B cell (primary cell): Measurements from ENCODE around the gene GRB10. TPM values are rescaled to one million over a fixed set of nuclear protein-coding genes. Genes with fewer than 3 reads are reported as not detected.

ENCODE experiments used
- ATAC-seq: fragments of 200-7000 bp; cut with Tn5 transposase; one replicate; pipeline ENCODE4 v1.10.0; 2021; ENCODE audit warnings: low read depth, mild to moderate bottlenecking, moderate number of reproducible peaks, moderate library complexity
- CTCF ChIA-PET: fragments of 350-600 bp; sonication (Branson Sonifier 250); formaldehyde crosslinking; loops from one replicate; lab custom pipeline; 2021; ENCODE audit warnings: antibody characterized with exemption, inconsistent platforms; lab: Charles Lee
- POLR2A ChIA-PET: fragments of 350-600 bp; sonication (Branson Sonifier 250); formaldehyde crosslinking; loops from one replicate; lab custom pipeline; 2021; ENCODE audit warnings: antibody characterized with exemption; lab: Charles Lee
- DNase-seq: peaks from one replicate; pipeline ENCODE4 v3.0.0; 2013
- H2AFZ ChIP-seq: 2 replicates; pipeline ENCODE4 v1.6.1; 2012; ENCODE audit warnings: mild to moderate bottlenecking, low read depth, low read length; ENCODE audit not compliant: insufficient read depth, poor library complexity, severe bottlenecking
- H3K27ac ChIP-seq, 2 donors: 1 replicate in 1 of 2; 2 replicates in 1 of 2; pipeline ENCODE4 v1.5.1; 2012 to 2013; ENCODE audit warnings: low read length in 2 of 2, mild to moderate bottlenecking in 2 of 2, moderate library complexity in 1 of 2
- H3K27me3 ChIP-seq, 4 experiments: fragments of 200-600 bp in 1 of 4; sonication (generic) in 1 of 4; replicated peaks in 1 of 4; 1 replicate in 2 of 4; 2 replicates in 2 of 4; pipeline versions ENCODE4 v1.6.1 to v1.7.0; 2013 to 2016; ENCODE audit warnings: low read length in 3 of 4, mild to moderate bottlenecking in 2 of 4, mixed read lengths in 1 of 4, moderate library complexity in 1 of 4; ENCODE audit not compliant: insufficient read depth in 4 of 4, control insufficient read depth in 3 of 4; ENCODE audit errors: control extremely low read depth in 1 of 4
- H3K36me3 ChIP-seq, 2 experiments: replicated peaks in 1 of 2; 1 replicate in 1 of 2; 2 replicates in 1 of 2; pipeline versions ENCODE4 v1.6.1 to v1.7.1; 2013; ENCODE audit warnings: low read length in 1 of 2; ENCODE audit not compliant: insufficient read depth in 2 of 2, control insufficient read depth in 1 of 2; ENCODE audit errors: control extremely low read depth in 1 of 2, extremely low read depth in 1 of 2
- H3K4me1 ChIP-seq, 2 donors: fragments of 200-600 bp in 1 of 2; sonication (generic) in 1 of 2; 1 replicate in 1 of 2; 2 replicates in 1 of 2; pipeline versions ENCODE4 v1.5.1 to v1.6.1; 2013 to 2017; ENCODE audit warnings: low read length in 2 of 2; ENCODE audit not compliant: control insufficient read depth in 2 of 2, insufficient read depth in 2 of 2
- H3K4me2 ChIP-seq: replicated peaks from 2 replicates; pipeline ENCODE3; 2012; ENCODE audit warnings: mild to moderate bottlenecking, low read depth, low read length; ENCODE audit not compliant: poor library complexity, severe bottlenecking
- H3K4me3 ChIP-seq, 5 experiments: fragments of 200-600 bp in 1 of 5; sonication (generic) in 1 of 5; 1 replicate in 3 of 5; 2 replicates in 2 of 5; pipeline versions ENCODE4 v1.5.1 to v1.7.0; 2011 to 2016; ENCODE audit warnings: low read length in 4 of 5, mild to moderate bottlenecking in 4 of 5, low read depth in 2 of 5, control low read depth in 1 of 5, moderate library complexity in 1 of 5; ENCODE audit not compliant: insufficient read depth in 1 of 5; ENCODE audit errors: control extremely low read depth in 1 of 5, extremely low read depth in 1 of 5
- H3K79me2 ChIP-seq: fragments of 200-600 bp; sonication (generic); one replicate; pipeline ENCODE4 v1.6.0; 2016; ENCODE audit warnings: low read length; ENCODE audit not compliant: control insufficient read depth, insufficient read depth
- H3K9ac ChIP-seq: fragments of 200-600 bp; sonication (generic); 2 replicates; pipeline ENCODE4 v1.6.1; 2017; ENCODE audit warnings: mild to moderate bottlenecking, low read length, moderate library complexity
- H3K9me3 ChIP-seq, 3 donors: one replicate each; pipeline versions ENCODE4 v1.6.1 to v1.7.1; 2013; ENCODE audit warnings: low read length in 2 of 3; ENCODE audit not compliant: control insufficient read depth in 2 of 3, insufficient read depth in 1 of 3; ENCODE audit errors: control extremely low read depth in 1 of 3
- H4K20me1 ChIP-seq: 2 replicates; pipeline ENCODE4 v1.6.0; 2012; ENCODE audit warnings: mild to moderate bottlenecking, low read length; ENCODE audit not compliant: insufficient read depth, control insufficient read depth, poor library complexity, severe bottlenecking
- H3K27ac Mint-ChIP-seq: one replicate; pipeline ENCODE4 v1.8.0; 2021; ENCODE audit warnings: mixed read lengths
- H3K27me3 Mint-ChIP-seq: one replicate; pipeline ENCODE4 v1.8.0; 2021; ENCODE audit warnings: mixed read lengths
- H3K4me1 Mint-ChIP-seq: one replicate; pipeline ENCODE4 v1.8.0; 2021; ENCODE audit warnings: mixed read lengths
- H3K4me3 Mint-ChIP-seq: one replicate; pipeline ENCODE4 v1.8.0; 2021; ENCODE audit warnings: mixed read lengths
- H3K9me3 Mint-ChIP-seq: one replicate; pipeline ENCODE4 v1.8.0; 2022; ENCODE audit warnings: mixed read lengths; ENCODE audit not compliant: insufficient read depth
- EZH2 ChIP-seq: IDR thresholded peaks from 2 replicates; pipeline ENCODE4 v1.6.1; 2012; ENCODE audit warnings: borderline replicate concordance, low read depth, mild to moderate bottlenecking, moderate library complexity, low read length; ENCODE audit not compliant: insufficient read depth, poor library complexity, severe bottlenecking
- WGBS: methylation state at CpG from one replicate; pipeline ENCODE4 v1.1.5; 2013; ENCODE audit warnings: missing lambda C conversion rate; ENCODE audit not compliant: insufficient coverage; 5-methylcytosine and 5-hydroxymethylcytosine counted together
- intact Hi-C: fragments of 100-400 bp; cut with micrococcal nuclease; formaldehyde crosslinking; loops from one replicate; pipeline ENCODE4 v1.10.0; 2022
- polyA plus RNA-seq: library from polyadenylated mRNA; depleted of rRNA; stranded (reverse); fragments of >200 nt; gene quantifications from 2 replicates; pipeline ENCODE4 v1.2.3, GENCODE V29; 2012
- total RNA-seq, 2 donors: library from RNA; stranded (reverse); fragments of 120-200 nt in 1 of 2; gene quantifications; 1 replicate in 1 of 2; 2 replicates in 1 of 2; pipeline versions ENCODE4 v1.2.3 to v1.2.4, GENCODE V29; 2013 to 2022
- TF ChIP-seq, protein P1 (sequence below): fragments of 200-600 bp; IDR thresholded peaks from one replicate; pipeline ENCODE4 v1.8.0; 2022; ENCODE audit warnings: antibody characterized with exemption, mild to moderate bottlenecking

The GRB10 gene
- total and polyA plus RNA-seq, 2 donors (not counting 1 experiment from before 2014, with no cell fraction given) = 0.04 TPM; not detected in 1

DNA sequence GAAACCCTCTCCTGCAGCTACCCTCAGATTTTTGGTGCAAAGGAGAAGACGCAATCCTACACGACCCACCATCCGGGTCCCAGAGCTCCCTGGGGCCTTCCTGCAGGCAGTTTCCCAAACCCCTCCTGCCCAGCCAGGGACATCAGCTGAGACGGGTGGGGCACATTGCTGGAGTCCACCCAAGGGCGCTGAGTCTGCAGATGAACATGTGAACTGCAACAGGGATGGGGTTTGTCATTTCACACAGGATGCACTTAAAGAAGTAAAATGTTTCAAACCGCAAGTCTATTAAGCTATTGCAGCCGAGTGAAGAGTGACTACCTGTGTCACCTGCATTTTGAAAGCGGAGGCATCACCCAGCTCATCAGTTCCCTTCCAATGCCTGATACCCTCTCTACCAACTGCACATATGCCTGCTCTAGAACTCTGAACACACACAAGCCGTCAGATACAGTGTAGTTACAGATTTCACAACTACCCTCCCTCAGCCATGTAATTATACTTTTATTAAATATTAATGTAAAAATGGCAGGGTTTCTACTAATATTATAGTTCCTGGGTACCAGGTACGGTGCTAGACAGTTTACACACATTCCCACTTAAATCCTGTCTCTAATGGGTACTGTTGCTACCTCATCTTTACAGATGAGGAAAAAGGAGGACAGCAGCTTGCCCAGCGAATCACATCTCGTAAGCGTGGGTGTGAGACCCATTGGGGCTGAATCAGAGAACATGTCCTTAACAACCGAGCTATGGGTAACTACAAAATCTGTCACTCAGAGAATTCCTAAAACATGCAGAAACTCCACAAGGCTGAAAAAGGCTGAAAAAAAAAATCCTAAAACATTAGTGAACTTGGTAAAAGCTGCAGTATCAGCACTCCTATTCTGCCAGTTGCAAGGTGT, 71.2 kb downstream of the GRB10 start:
- Histone ChIP-seq H2AFZ (no peak overlapping the region), H3K27me3 (no peaks in the 10 kb centered on the region), H3K79me2 (no peaks in the 10 kb centered on the region), H3K4me1 (no peaks in the 10 kb centered on the region), H4K20me1 (no peaks in the 10 kb centered on the region), H3K4me3 (no peak overlapping the region), H3K9me3 (no peaks in the 10 kb centered on the region), H3K9ac (no peak overlapping the region), H3K27ac (no peak overlapping the region), H3K36me3 (no peaks in the 10 kb centered on the region), H3K4me2 (no peak overlapping the region)
- DNase-seq (no peak), ATAC-seq (no peak)
- 83% methylated on average over 9 of the region's 14 CpGs for WGBS
- H3K9me3 Mint-ChIP-seq = no peaks in the 10 kb centered on the region
- CTCF ChIA-PET = no interaction called here
- H3K27ac Mint-ChIP-seq = no peak overlapping the region
- POLR2A ChIA-PET = no interaction called here
- peaks cover 37% of the 10 kb centered on the region for H3K27me3 Mint-ChIP-seq
- TF ChIP-seq EZH2 = no peak
- TF ChIP-seq, protein P1, sequence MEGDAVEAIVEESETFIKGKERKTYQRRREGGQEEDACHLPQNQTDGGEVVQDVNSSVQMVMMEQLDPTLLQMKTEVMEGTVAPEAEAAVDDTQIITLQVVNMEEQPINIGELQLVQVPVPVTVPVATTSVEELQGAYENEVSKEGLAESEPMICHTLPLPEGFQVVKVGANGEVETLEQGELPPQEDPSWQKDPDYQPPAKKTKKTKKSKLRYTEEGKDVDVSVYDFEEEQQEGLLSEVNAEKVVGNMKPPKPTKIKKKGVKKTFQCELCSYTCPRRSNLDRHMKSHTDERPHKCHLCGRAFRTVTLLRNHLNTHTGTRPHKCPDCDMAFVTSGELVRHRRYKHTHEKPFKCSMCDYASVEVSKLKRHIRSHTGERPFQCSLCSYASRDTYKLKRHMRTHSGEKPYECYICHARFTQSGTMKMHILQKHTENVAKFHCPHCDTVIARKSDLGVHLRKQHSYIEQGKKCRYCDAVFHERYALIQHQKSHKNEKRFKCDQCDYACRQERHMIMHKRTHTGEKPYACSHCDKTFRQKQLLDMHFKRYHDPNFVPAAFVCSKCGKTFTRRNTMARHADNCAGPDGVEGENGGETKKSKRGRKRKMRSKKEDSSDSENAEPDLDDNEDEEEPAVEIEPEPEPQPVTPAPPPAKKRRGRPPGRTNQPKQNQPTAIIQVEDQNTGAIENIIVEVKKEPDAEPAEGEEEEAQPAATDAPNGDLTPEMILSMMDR = no peak
- no peaks in the 10 kb centered on the region for H3K4me1 Mint-ChIP-seq
- intact Hi-C loops = no loop called here
- H3K4me3 Mint-ChIP-seq = no peak overlapping the region

DNA sequence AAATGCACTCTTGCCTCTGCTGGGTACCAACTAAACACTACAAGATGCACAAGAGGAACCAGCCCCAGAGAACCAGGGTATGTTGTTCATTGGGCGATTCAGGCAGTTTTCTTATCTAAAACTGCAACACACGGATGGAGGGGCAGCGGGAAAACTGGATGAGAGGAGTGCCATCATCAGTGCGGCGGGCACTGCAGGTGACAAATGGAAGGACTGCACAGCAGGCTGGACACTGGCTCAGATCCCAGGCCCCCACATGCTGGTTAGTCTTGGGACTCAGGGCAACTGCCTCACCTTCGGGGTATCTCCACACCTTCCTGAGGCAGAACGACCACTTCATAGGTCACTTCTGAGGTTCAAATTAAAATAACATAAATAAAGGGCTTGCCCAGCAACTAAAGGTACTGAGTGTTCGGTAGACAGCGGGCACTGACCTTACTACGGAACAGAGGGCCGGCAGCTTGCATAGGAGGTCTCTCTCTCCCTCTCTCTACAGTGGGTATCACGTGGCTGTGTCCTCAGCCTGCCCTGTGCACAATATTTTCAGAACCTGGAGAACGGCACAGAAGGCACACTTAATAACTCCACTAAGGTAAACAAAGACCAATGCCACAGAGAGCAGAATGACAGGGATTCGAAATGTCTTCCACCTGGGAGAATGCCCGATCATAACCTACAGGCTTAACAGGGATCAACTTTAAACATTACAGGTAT, 72.1 kb downstream of the GRB10 start:
- Histone ChIP-seq H3K9ac (no peak overlapping the region), H4K20me1 (no peaks in the 10 kb centered on the region), H3K36me3 (no peaks in the 10 kb centered on the region), H3K27ac (no peak overlapping the region), H3K27me3 (no peaks in the 10 kb centered on the region), H3K4me2 (no peak overlapping the region), H2AFZ (no peak overlapping the region), H3K4me3 (no peak overlapping the region), H3K9me3 (no peaks in the 10 kb centered on the region), H3K79me2 (no peaks in the 10 kb centered on the region), H3K4me1 (no peaks in the 10 kb centered on the region)
- no peak for TF ChIP-seq EZH2
- TF ChIP-seq, protein P1 = no peak
- no peak for DNase-seq
- H3K9me3 Mint-ChIP-seq = no peaks in the 10 kb centered on the region
- CTCF ChIA-PET = no interaction called here
- 91% methylated on average over 13 of the region's 15 CpGs for WGBS
- H3K4me3 Mint-ChIP-seq = no peak overlapping the region
- H3K27ac Mint-ChIP-seq = no peak overlapping the region
- POLR2A ChIA-PET = no interaction called here
- peaks cover 35% of the 10 kb centered on the region for H3K27me3 Mint-ChIP-seq
- no peaks in the 10 kb centered on the region for H3K4me1 Mint-ChIP-seq
- intact Hi-C loops = no loop called here
- no peak for ATAC-seq
